Measurements from ENCODE around the gene VAV2.

The VAV2 gene

GRCh38 chr9:133870598-133871595 is 121.2 kb downstream of the VAV2 start:
- DNase-seq: no peak

GRCh38 chr9:133869674-133870405 is 122.3 kb downstream of the VAV2 start:
- DNase-seq: no peak

- no peak for DNase-seq
These were observed 123.9 kb downstream of the VAV2 start for GRCh38 chr9:133868203-133868602.

GRCh38 chr9:133866946-133867345 is 125.2 kb downstream of the VAV2 start:
- no peak for DNase-seq

GRCh38 chr9:133864011-133864410 is 128.1 kb downstream of the VAV2 start:
- DNase-seq: no peak

- no peak for DNase-seq
These were observed 128.9 kb downstream of the VAV2 start for GRCh38 chr9:133863257-133863592.

- DNase-seq: no peak
These were observed 129.4 kb downstream of the VAV2 start for GRCh38 chr9:133862585-133863256.

- DNase-seq: no peak
These were observed 130.4 kb downstream of the VAV2 start for GRCh38 chr9:133861692-133862091.

DNA sequence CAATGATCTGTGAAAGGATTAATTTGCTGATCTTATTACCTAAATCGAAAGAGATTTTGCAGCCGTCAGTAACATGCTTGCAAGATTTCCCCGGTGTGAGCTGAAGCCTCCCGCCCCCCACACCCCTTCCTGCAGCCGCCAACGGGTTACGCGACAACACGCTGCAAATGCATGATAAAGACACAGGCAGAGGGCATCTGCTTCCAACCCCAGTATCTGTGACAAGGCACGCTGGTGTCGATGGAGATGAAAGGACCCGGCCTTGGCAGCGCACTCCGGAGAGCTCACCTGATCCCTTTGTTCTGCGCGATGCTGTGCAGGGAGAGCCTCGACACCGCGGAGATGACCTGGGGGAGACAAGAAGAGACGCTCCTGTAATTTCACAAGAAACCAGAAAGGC is 131.0 kb downstream of the VAV2 start:
- no peak for DNase-seq

- no peak for DNase-seq
These were observed 133.4 kb downstream of the VAV2 start for GRCh38 chr9:133858771-133859170.

GRCh38 chr9:133857639-133858038 is 134.5 kb downstream of the VAV2 start:
- no peak for DNase-seq

DNA sequence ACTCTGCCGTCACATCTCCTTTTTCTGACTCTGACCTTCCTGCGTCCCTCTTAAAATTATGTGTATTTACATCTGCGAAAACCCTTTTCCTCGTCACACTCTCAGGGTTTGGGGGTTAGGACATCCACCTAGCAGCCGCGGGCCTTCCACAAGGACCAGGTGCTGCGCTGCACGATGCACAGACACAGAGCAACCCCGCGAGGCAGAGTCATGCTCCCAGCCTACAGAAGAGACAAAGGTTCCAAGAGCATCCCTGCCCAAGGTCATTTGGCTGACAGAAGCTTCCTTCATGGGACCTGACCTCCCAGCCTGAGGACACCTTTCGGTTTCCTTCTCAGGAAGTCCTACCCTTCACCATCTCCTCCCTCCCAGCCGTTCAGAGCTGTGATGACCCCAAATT is 135.3 kb downstream of the VAV2 start:
- DNase-seq: no peak

GRCh38 chr9:133855802-133856521 is 136.2 kb downstream of the VAV2 start:
- no peak for DNase-seq

GRCh38 chr9:133855371-133855770 is 136.8 kb downstream of the VAV2 start:
- no peak for DNase-seq

- no peak for DNase-seq
These were observed 137.4 kb downstream of the VAV2 start for GRCh38 chr9:133854765-133855164.

DNA sequence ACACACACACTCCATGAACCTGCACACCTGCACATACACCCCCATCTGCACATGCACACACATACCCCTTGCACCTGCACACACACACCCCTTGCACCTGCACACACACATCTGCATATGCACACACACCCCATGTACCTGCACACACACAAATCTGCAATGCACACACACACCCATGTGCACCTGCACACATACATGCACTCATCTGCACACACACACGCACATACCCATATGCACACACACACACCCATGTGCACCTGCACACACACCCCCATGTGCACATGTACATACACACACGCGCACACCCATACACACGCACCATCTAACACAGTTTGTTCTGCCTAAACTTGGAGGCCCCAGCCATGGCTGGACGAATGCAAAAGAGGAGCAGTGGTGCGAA is 138.1 kb downstream of the VAV2 start:
- no peak for DNase-seq

DNA sequence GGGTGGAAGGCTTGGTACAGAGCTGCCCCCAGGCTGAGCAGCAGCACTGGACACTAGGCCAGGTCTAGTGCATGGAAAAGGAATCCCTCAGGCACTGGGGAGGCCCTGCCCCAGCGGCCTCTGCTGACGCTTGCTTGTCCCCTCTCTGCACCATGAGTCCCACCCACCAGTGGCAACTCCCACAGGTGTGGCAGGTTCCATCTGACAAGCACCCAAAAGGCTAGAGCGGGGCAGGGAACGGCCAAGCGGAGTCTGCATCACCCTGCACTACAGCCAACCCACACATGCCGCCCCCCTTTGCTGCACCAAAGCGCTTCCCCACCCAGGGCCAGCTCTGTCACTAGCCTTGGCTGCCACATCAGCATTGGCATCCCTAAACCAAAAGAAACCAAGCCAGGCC is 138.8 kb downstream of the VAV2 start:
- no peak for DNase-seq

DNA sequence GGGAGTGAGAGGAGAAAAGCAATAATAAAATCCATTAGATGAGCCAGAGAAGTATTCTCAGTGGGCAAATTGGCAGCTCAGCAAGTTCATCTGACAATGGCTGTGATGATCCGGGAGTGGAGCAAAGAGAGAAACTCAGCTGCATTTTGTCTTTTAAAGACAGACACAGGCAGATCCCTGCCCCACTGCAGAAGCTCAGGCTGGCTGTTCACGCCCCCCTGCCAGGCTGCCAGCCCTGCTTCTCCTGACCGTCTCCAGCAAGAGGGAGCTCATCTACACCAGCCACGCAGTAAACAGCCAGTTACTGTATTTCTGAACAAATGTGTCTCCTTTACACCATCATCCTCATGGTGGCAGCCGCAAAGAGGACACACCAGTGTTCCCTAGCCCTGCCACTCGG is 139.7 kb downstream of the VAV2 start:
- no peak for DNase-seq

DNA sequence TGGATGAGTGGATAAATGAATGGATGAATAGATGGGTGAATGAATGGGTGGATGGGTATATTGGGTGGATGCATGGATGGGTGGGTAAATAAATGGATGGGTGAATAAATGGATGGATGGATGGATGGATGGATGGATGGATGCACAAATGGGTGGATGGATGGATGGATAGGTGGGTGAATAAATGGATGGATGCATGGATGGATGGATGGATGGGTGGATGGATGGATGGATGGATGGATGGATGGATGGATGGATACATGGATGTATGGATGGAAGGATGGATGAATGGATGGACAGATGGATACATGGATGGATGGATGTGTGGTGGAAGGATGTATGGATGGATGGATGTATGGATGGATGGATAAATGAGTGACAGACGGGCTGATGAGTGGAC is 140.4 kb downstream of the VAV2 start:
- no peak for DNase-seq

DNA sequence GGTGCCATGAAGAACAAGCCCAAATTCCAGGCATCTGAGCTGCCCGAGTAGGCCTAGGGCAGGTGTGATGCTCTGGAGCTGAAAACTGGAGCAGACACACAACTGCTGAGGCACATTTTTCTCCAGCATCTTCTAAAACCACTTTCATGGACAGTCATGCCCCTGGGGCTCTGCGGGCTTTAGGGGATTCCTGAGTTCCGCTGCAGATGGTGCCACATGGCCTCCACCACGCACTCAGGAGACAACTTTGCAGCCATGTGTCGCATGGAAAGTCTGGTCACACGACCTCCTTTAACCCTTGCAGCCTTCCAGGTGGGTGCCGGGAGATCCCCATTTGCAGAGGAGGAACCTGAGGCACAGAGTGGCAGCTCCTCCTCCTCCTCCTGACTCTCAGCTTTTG is 141.2 kb downstream of the VAV2 start:
- no peak for DNase-seq

- DNase-seq: no peak
These were observed 142.0 kb downstream of the VAV2 start for GRCh38 chr9:133850161-133850560.

- DNase-seq: no peak
These were observed 142.9 kb downstream of the VAV2 start for GRCh38 chr9:133849110-133849670.
